ENCODE data around the gene RNF11.
"Not testable (repeated sequence)": the region's sequence is repeated elsewhere in the genome, so short reads cannot be mapped to it uniquely, and the experiment has no call there.

The RNF11 gene

GRCh38 chr1:51215169-51215568 lies 20.9 kb upstream of the RNF11 start:
- Histone ChIP-seq H3K27ac (no peak overlapping the region), H3K36me3 (replicated peaks) (no peaks in the 10 kb centered on the region), H3K27me3 (replicated peaks) (no peaks in the 10 kb centered on the region), H3K4me3 (ENCODE audit: low read depth, low read length) (no peak overlapping the region)
- in situ Hi-C loops (cut with HindIII; ENCODE audit: low pct_ligation_motif_present, low sequenced_read_pairs): no loop called here
- DNase-seq: no peak
- no peak for TF ChIP-seq CTCF (IDR thresholded peaks at IDR 0.05; ENCODE audit: low read depth, low read length, missing control alignments)

GRCh38 chr1:51216631-51217030 lies 19.4 kb upstream of the RNF11 start:
- no peak for TF ChIP-seq CTCF (IDR thresholded peaks at IDR 0.05; ENCODE audit: low read depth, low read length, missing control alignments)
- Histone ChIP-seq H3K36me3 (replicated peaks) (no peaks in the 10 kb centered on the region), H3K27ac (no peak overlapping the region), H3K27me3 (replicated peaks) (no peaks in the 10 kb centered on the region), H3K4me3 (ENCODE audit: low read depth, low read length) (no peak overlapping the region)
- DNase-seq: no peak
- in situ Hi-C loops (cut with HindIII; ENCODE audit: low pct_ligation_motif_present, low sequenced_read_pairs): no loop called here

GRCh38 chr1:51217101-51217500 lies 19.0 kb upstream of the RNF11 start:
- no peak for TF ChIP-seq CTCF (IDR thresholded peaks at IDR 0.05; ENCODE audit: low read depth, low read length, missing control alignments)
- Histone ChIP-seq H3K4me3 (ENCODE audit: low read depth, low read length) (no peak overlapping the region), H3K27me3 (replicated peaks) (no peaks in the 10 kb centered on the region), H3K36me3 (replicated peaks) (no peaks in the 10 kb centered on the region), H3K27ac (no peak overlapping the region)
- in situ Hi-C loops (cut with HindIII; ENCODE audit: low pct_ligation_motif_present, low sequenced_read_pairs): no loop called here
- peak; percentile 5 for DNase-seq

- in situ Hi-C loops (cut with HindIII; ENCODE audit: low pct_ligation_motif_present, low sequenced_read_pairs): no loop called here
- H3K36me3 ChIP-seq (replicated peaks): no peaks in the 10 kb centered on the region
These were observed 17.5 kb upstream of the RNF11 start for GRCh38 chr1:51218570-51218969.

GRCh38 chr1:51219022-51219421 lies 17.1 kb upstream of the RNF11 start:
- Histone ChIP-seq H3K4me3 (ENCODE audit: low read depth, low read length) (no peak overlapping the region), H3K27me3 (replicated peaks) (no peaks in the 10 kb centered on the region), H3K27ac (no peak overlapping the region), H3K36me3 (replicated peaks) (no peaks in the 10 kb centered on the region)
- in situ Hi-C loops (cut with HindIII; ENCODE audit: low pct_ligation_motif_present, low sequenced_read_pairs): no loop called here
- no peak for TF ChIP-seq CTCF (IDR thresholded peaks at IDR 0.05; ENCODE audit: low read depth, low read length, missing control alignments)
- no peak for DNase-seq

More at GRCh38 chr1:51218570-51218969, 17.5 kb upstream of the RNF11 start:
- Histone ChIP-seq H3K27ac (no peak overlapping the region), H3K27me3 (replicated peaks) (no peaks in the 10 kb centered on the region), H3K4me3 (ENCODE audit: low read depth, low read length) (no peak overlapping the region)
- no peak for DNase-seq
- TF ChIP-seq CTCF (IDR thresholded peaks at IDR 0.05; ENCODE audit: low read depth, low read length, missing control alignments): no peak

GRCh38 chr1:51221529-51221928 lies 14.5 kb upstream of the RNF11 start:
- H3K27me3 ChIP-seq (replicated peaks); H3K4me3 ChIP-seq (ENCODE audit: low read depth, low read length); H3K27ac ChIP-seq; in situ Hi-C loops (cut with HindIII; ENCODE audit: low pct_ligation_motif_present, low sequenced_read_pairs); DNase-seq; H3K36me3 ChIP-seq (replicated peaks): not testable (repeated sequence)
